GM23338 (cell line): ENCODE results near the gene PCDHA5. TPM values are rescaled to one million over a fixed set of nuclear protein-coding genes. Genes with fewer than 3 reads are reported as not detected.
"Not testable (repeated sequence)": the region's sequence is repeated elsewhere in the genome, so short reads cannot be mapped to it uniquely, and the experiment has no call there.

Experiments
- ATAC-seq: fragments of 200-7000 bp; cut with Tn5 transposase; 3 replicates; pipeline ENCODE4 v1.9.1; 2020
- DNase-seq: peaks from one replicate; pipeline ENCODE4 v3.0.0-alpha.2; 2015; ENCODE audit warnings: low spot score
- H2AFZ ChIP-seq: fragments of 200-600 bp; sonication (generic); 2 replicates; pipeline ENCODE4 v1.8.0; 2016; ENCODE audit warnings: antibody characterized with exemption, mild to moderate bottlenecking, moderate library complexity
- H3F3A ChIP-seq: fragments of 200-600 bp; sonication (generic); replicated peaks from 2 replicates; pipeline ENCODE4 v1.8.0; 2017; ENCODE audit warnings: antibody characterized with exemption, mixed run types, low read depth
- H3K27ac ChIP-seq: fragments of 200-600 bp; sonication (generic); 2 replicates; pipeline ENCODE4 v1.6.1; 2016; ENCODE audit warnings: low read depth
- H3K27me3 ChIP-seq: fragments of 200-600 bp; sonication (generic); 2 replicates; pipeline ENCODE4 v1.8.0; 2016; ENCODE audit warnings: mild to moderate bottlenecking, mixed run types, moderate library complexity; ENCODE audit not compliant: insufficient read depth
- H3K36me3 ChIP-seq: fragments of 200-600 bp; sonication (generic); 2 replicates; pipeline ENCODE4 v1.8.0; 2016; ENCODE audit warnings: mild to moderate bottlenecking; ENCODE audit not compliant: insufficient read depth
- H3K4me1 ChIP-seq: fragments of 200-600 bp; sonication (generic); 2 replicates; pipeline ENCODE4 v1.8.0; 2016; ENCODE audit warnings: mild to moderate bottlenecking, moderate library complexity; ENCODE audit not compliant: insufficient read depth
- H3K4me2 ChIP-seq: fragments of 200-600 bp; sonication (generic); 2 replicates; pipeline ENCODE4 v1.7.1; 2017; ENCODE audit warnings: mixed run types
- H3K4me3 ChIP-seq: fragments of 200-600 bp; sonication (generic); 2 replicates; pipeline ENCODE4 v1.6.1; 2016; ENCODE audit warnings: mixed run types
- H3K79me2 ChIP-seq: fragments of 200-600 bp; sonication (generic); replicated peaks from 2 replicates; pipeline ENCODE4 v1.8.0; 2017; ENCODE audit warnings: mild to moderate bottlenecking; ENCODE audit not compliant: insufficient read depth
- H3K9me2 ChIP-seq: fragments of 200-600 bp; sonication (generic); 2 replicates; pipeline ENCODE4 v1.8.0; 2017; ENCODE audit not compliant: insufficient read depth
- H4K20me1 ChIP-seq: fragments of 200-600 bp; sonication (generic); replicated peaks from 2 replicates; pipeline ENCODE4 v1.8.0; 2017; ENCODE audit warnings: mild to moderate bottlenecking; ENCODE audit not compliant: insufficient read depth
- H3K27ac Mint-ChIP-seq: 2 replicates; pipeline ENCODE4 v1.8.0; 2020; ENCODE audit warnings: inconsistent platforms, mild to moderate bottlenecking, moderate library complexity, mixed read lengths
- H3K27me3 Mint-ChIP-seq: 3 replicates; pipeline ENCODE4 v1.8.0; 2022; ENCODE audit warnings: low read depth, mild to moderate bottlenecking, moderate library complexity, mixed read lengths, inconsistent platforms; ENCODE audit not compliant: insufficient read depth, poor library complexity
- H3K36me3 Mint-ChIP-seq: 3 replicates; pipeline ENCODE4 v1.8.0; 2021; ENCODE audit warnings: low read depth, mild to moderate bottlenecking, inconsistent platforms, moderate library complexity, mixed read lengths
- H3K4me1 Mint-ChIP-seq: 3 replicates; pipeline ENCODE4 v1.8.0; 2020; ENCODE audit warnings: mild to moderate bottlenecking, inconsistent platforms, mixed read lengths
- H3K4me3 Mint-ChIP-seq: 3 replicates; pipeline ENCODE4 v1.8.0; 2021; ENCODE audit warnings: moderate library complexity, mild to moderate bottlenecking, inconsistent platforms, mixed read lengths
- H3K9me3 Mint-ChIP-seq: 3 replicates; pipeline ENCODE4 v1.8.0; 2020; ENCODE audit warnings: moderate library complexity, mild to moderate bottlenecking, inconsistent platforms, mixed read lengths
- CTCF ChIP-seq, 2 experiments: fragments of 200-600 bp in 1 of 2; sonication (generic) in 1 of 2; conservative IDR thresholded peaks; 2 replicates each; pipeline versions ENCODE4 v1.5.1 to v1.6.1; 2016 to 2017; ENCODE audit warnings: antibody characterized with exemption in 2 of 2, low read depth in 2 of 2, mild to moderate bottlenecking in 2 of 2, moderate library complexity in 1 of 2
- NANOG ChIP-seq: IDR thresholded peaks from 2 replicates; pipeline ENCODE4 v1.6.1; 2016; ENCODE audit warnings: antibody characterized with exemption, borderline replicate concordance
- POLR2AphosphoS5 ChIP-seq: IDR thresholded peaks from 2 replicates; pipeline ENCODE4 v1.6.1; 2016; ENCODE audit warnings: antibody characterized with exemption, low read depth
- polyA plus RNA-seq: library from polyadenylated mRNA; unstranded; fragments of >200 nt; fragmentation: Nextera tagmentation; extraction: Ambion mirVana; gene quantifications from 2 replicates; pipeline ENCODE4 v1.2.1, GENCODE V29; 2016
- total RNA-seq: library from RNA; depleted of rRNA; stranded (reverse); fragments of >200 nt; shearing (Covaris generic); gene quantifications from 2 replicates; pipeline ENCODE4 v1.2.3, GENCODE V29; 2014

PCDHA5 gene
- total and polyA plus RNA-seq, 2 experiments from 2014 or later, result 0.86 to 3.1 TPM

GRCh38 chr5:140848139-140849102 lies 27.0 kb downstream of the PCDHA5 start, which contains the start of gene PCDHA9:
PCDHA9 (plus strand) TSS chr5:140848382; CDS start chr5:140848496, 114 bp downstream.
- peak within 1 kb of the TSS; percentile 82 for H3K4me2 ChIP-seq
- H3K4me3 Mint-ChIP-seq, result peak within 1 kb of the TSS; percentile 82
- H3F3A ChIP-seq, H3K79me2 ChIP-seq, H3K27ac ChIP-seq, H3K9me2 ChIP-seq, H3K27ac Mint-ChIP-seq, H3K27me3 ChIP-seq, H3K27me3 Mint-ChIP-seq, H3K36me3 Mint-ChIP-seq, H3K36me3 ChIP-seq, DNase-seq, H3K9me3 Mint-ChIP-seq, H3K4me1 ChIP-seq, H3K4me1 Mint-ChIP-seq, H4K20me1 ChIP-seq: not testable (repeated sequence)
- peak; percentile 97 for ATAC-seq
- peak; percentile 43 to 50; a peak in 3 of 4 replicates for TF ChIP-seq CTCF (conservative IDR thresholded peaks at IDR 0.05; ENCODE audit: low read depth in 2 of 2)
- H2AFZ ChIP-seq, result peak within 1 kb of the TSS; percentile 96
- H3K4me3 ChIP-seq, result peak within 1 kb of the TSS; percentile 70

- not testable (repeated sequence) for H3K4me2 ChIP-seq, H3K27ac Mint-ChIP-seq, H3K9me2 ChIP-seq, H3K4me3 Mint-ChIP-seq, H3F3A ChIP-seq, ATAC-seq, H3K4me3 ChIP-seq, H3K79me2 ChIP-seq, H3K27me3 Mint-ChIP-seq, DNase-seq, H3K27me3 ChIP-seq, H3K36me3 ChIP-seq, H3K9me3 Mint-ChIP-seq, H3K4me1 Mint-ChIP-seq, H3K4me1 ChIP-seq, H3K36me3 Mint-ChIP-seq, H2AFZ ChIP-seq, H3K27ac ChIP-seq, H4K20me1 ChIP-seq
These were observed 28.6 kb downstream of the PCDHA5 start for GRCh38 chr5:140849831-140850634.

- peaks cover 37% of the 10 kb centered on the region for H3K36me3 Mint-ChIP-seq
- H3K9me3 Mint-ChIP-seq, result peaks cover 26% of the 10 kb centered on the region
- Histone ChIP-seq H4K20me1 (no peaks in the 10 kb centered on the region), H3K4me3 (peak within 1 kb of the TSS; percentile 57), H3K36me3 (no peaks in the 10 kb centered on the region), H3K79me2 (peaks cover 15% of the 10 kb centered on the region), H3K4me2 (peak within 1 kb of the TSS; percentile 71), H2AFZ (0 out of 2 replicates have a peak within 1 kb of the TSS, but pooled peaks have one; percentile 1), H3K9me2 (no peaks in the 10 kb centered on the region), H3K27me3 (no peaks in the 10 kb centered on the region), H3K4me1 (no peaks in the 10 kb centered on the region; the same call in 1 of the 2 replicates), H3F3A (no peaks in the 10 kb centered on the region), H3K27ac (no peak within 1 kb of the TSS)
- peaks cover 5% of the 10 kb centered on the region for H3K27me3 Mint-ChIP-seq
- peak within 1 kb of the TSS; percentile 96 for H3K27ac Mint-ChIP-seq
- DNase-seq (peak; percentile 90), ATAC-seq (peak; percentile 83)
- H3K4me3 Mint-ChIP-seq, result peak within 1 kb of the TSS; percentile 92
- TF ChIP-seq POLR2AphosphoS5 (peak; percentile 60), CTCF (conservative IDR thresholded peaks at IDR 0.05; ENCODE audit: low read depth in 2 of 2) (peak; percentile 77 to 85), NANOG (no peak)
- H3K4me1 Mint-ChIP-seq, result peaks cover 7% of the 10 kb centered on the region; the same call in 2 of the 3 replicates
These were observed 34.6 kb downstream of the PCDHA5 start, which contains the start of gene PCDHA10 for GRCh38 chr5:140855772-140856674. PCDHA10 (plus strand) TSS chr5:140855897; CDS start chr5:140856049, 152 bp downstream.
